B cell (primary cell): ENCODE data around the gene PDLIM7. TPM values are rescaled to one million over a fixed set of nuclear protein-coding genes. Genes with fewer than 3 reads are reported as not detected.

Source experiments
- ATAC-seq: fragments of 200-7000 bp; cut with Tn5 transposase; one replicate; pipeline ENCODE4 v1.10.0; 2021; ENCODE audit warnings: low read depth, mild to moderate bottlenecking, moderate number of reproducible peaks, moderate library complexity
- CTCF ChIA-PET: fragments of 350-600 bp; sonication (Branson Sonifier 250); formaldehyde crosslinking; loops from one replicate; lab custom pipeline; 2021; ENCODE audit warnings: antibody characterized with exemption, inconsistent platforms; lab: Charles Lee
- POLR2A ChIA-PET: fragments of 350-600 bp; sonication (Branson Sonifier 250); formaldehyde crosslinking; loops from one replicate; lab custom pipeline; 2021; ENCODE audit warnings: antibody characterized with exemption; lab: Charles Lee
- DNase-seq: peaks from one replicate; pipeline ENCODE4 v3.0.0; 2013
- H2AFZ ChIP-seq: 2 replicates; pipeline ENCODE4 v1.6.1; 2012; ENCODE audit warnings: mild to moderate bottlenecking, low read depth, low read length; ENCODE audit not compliant: insufficient read depth, poor library complexity, severe bottlenecking
- H3K27ac ChIP-seq, 2 donors: 1 replicate in 1 of 2; 2 replicates in 1 of 2; pipeline ENCODE4 v1.5.1; 2012 to 2013; ENCODE audit warnings: low read length in 2 of 2, mild to moderate bottlenecking in 2 of 2, moderate library complexity in 1 of 2
- H3K27me3 ChIP-seq, 4 experiments: fragments of 200-600 bp in 1 of 4; sonication (generic) in 1 of 4; replicated peaks in 1 of 4; 1 replicate in 2 of 4; 2 replicates in 2 of 4; pipeline versions ENCODE4 v1.6.1 to v1.7.0; 2013 to 2016; ENCODE audit warnings: low read length in 3 of 4, mild to moderate bottlenecking in 2 of 4, mixed read lengths in 1 of 4, moderate library complexity in 1 of 4; ENCODE audit not compliant: insufficient read depth in 4 of 4, control insufficient read depth in 3 of 4; ENCODE audit errors: control extremely low read depth in 1 of 4
- H3K36me3 ChIP-seq, 2 experiments: replicated peaks in 1 of 2; 1 replicate in 1 of 2; 2 replicates in 1 of 2; pipeline versions ENCODE4 v1.6.1 to v1.7.1; 2013; ENCODE audit warnings: low read length in 1 of 2; ENCODE audit not compliant: insufficient read depth in 2 of 2, control insufficient read depth in 1 of 2; ENCODE audit errors: control extremely low read depth in 1 of 2, extremely low read depth in 1 of 2
- H3K4me1 ChIP-seq, 2 donors: fragments of 200-600 bp in 1 of 2; sonication (generic) in 1 of 2; 1 replicate in 1 of 2; 2 replicates in 1 of 2; pipeline versions ENCODE4 v1.5.1 to v1.6.1; 2013 to 2017; ENCODE audit warnings: low read length in 2 of 2; ENCODE audit not compliant: control insufficient read depth in 2 of 2, insufficient read depth in 2 of 2
- H3K4me2 ChIP-seq: replicated peaks from 2 replicates; pipeline ENCODE3; 2012; ENCODE audit warnings: mild to moderate bottlenecking, low read depth, low read length; ENCODE audit not compliant: poor library complexity, severe bottlenecking
- H3K4me3 ChIP-seq, 5 experiments: fragments of 200-600 bp in 1 of 5; sonication (generic) in 1 of 5; 1 replicate in 3 of 5; 2 replicates in 2 of 5; pipeline versions ENCODE4 v1.5.1 to v1.7.0; 2011 to 2016; ENCODE audit warnings: low read length in 4 of 5, mild to moderate bottlenecking in 4 of 5, low read depth in 2 of 5, control low read depth in 1 of 5, moderate library complexity in 1 of 5; ENCODE audit not compliant: insufficient read depth in 1 of 5; ENCODE audit errors: control extremely low read depth in 1 of 5, extremely low read depth in 1 of 5
- H3K79me2 ChIP-seq: fragments of 200-600 bp; sonication (generic); one replicate; pipeline ENCODE4 v1.6.0; 2016; ENCODE audit warnings: low read length; ENCODE audit not compliant: control insufficient read depth, insufficient read depth
- H3K9ac ChIP-seq: fragments of 200-600 bp; sonication (generic); 2 replicates; pipeline ENCODE4 v1.6.1; 2017; ENCODE audit warnings: mild to moderate bottlenecking, low read length, moderate library complexity
- H3K9me3 ChIP-seq, 3 donors: one replicate each; pipeline versions ENCODE4 v1.6.1 to v1.7.1; 2013; ENCODE audit warnings: low read length in 2 of 3; ENCODE audit not compliant: control insufficient read depth in 2 of 3, insufficient read depth in 1 of 3; ENCODE audit errors: control extremely low read depth in 1 of 3
- H4K20me1 ChIP-seq: 2 replicates; pipeline ENCODE4 v1.6.0; 2012; ENCODE audit warnings: mild to moderate bottlenecking, low read length; ENCODE audit not compliant: insufficient read depth, control insufficient read depth, poor library complexity, severe bottlenecking
- H3K27ac Mint-ChIP-seq: one replicate; pipeline ENCODE4 v1.8.0; 2021; ENCODE audit warnings: mixed read lengths
- H3K27me3 Mint-ChIP-seq: one replicate; pipeline ENCODE4 v1.8.0; 2021; ENCODE audit warnings: mixed read lengths
- H3K4me1 Mint-ChIP-seq: one replicate; pipeline ENCODE4 v1.8.0; 2021; ENCODE audit warnings: mixed read lengths
- H3K4me3 Mint-ChIP-seq: one replicate; pipeline ENCODE4 v1.8.0; 2021; ENCODE audit warnings: mixed read lengths
- H3K9me3 Mint-ChIP-seq: one replicate; pipeline ENCODE4 v1.8.0; 2022; ENCODE audit warnings: mixed read lengths; ENCODE audit not compliant: insufficient read depth
- CTCF ChIP-seq: fragments of 200-600 bp; IDR thresholded peaks from one replicate; pipeline ENCODE4 v1.8.0; 2022; ENCODE audit warnings: antibody characterized with exemption, mild to moderate bottlenecking
- EZH2 ChIP-seq: IDR thresholded peaks from 2 replicates; pipeline ENCODE4 v1.6.1; 2012; ENCODE audit warnings: borderline replicate concordance, low read depth, mild to moderate bottlenecking, moderate library complexity, low read length; ENCODE audit not compliant: insufficient read depth, poor library complexity, severe bottlenecking
- WGBS: methylation state at CpG from one replicate; pipeline ENCODE4 v1.1.5; 2013; ENCODE audit warnings: missing lambda C conversion rate; ENCODE audit not compliant: insufficient coverage; 5-methylcytosine and 5-hydroxymethylcytosine counted together
- intact Hi-C: fragments of 100-400 bp; cut with micrococcal nuclease; formaldehyde crosslinking; loops from one replicate; pipeline ENCODE4 v1.10.0; 2022
- polyA plus RNA-seq: library from polyadenylated mRNA; depleted of rRNA; stranded (reverse); fragments of >200 nt; gene quantifications from 2 replicates; pipeline ENCODE4 v1.2.3, GENCODE V29; 2012
- total RNA-seq, 2 donors: library from RNA; stranded (reverse); fragments of 120-200 nt in 1 of 2; gene quantifications; 1 replicate in 1 of 2; 2 replicates in 1 of 2; pipeline versions ENCODE4 v1.2.3 to v1.2.4, GENCODE V29; 2013 to 2022

The PDLIM7 gene
- total and polyA plus RNA-seq, 2 donors (not counting 1 experiment from before 2014, with no cell fraction given): 23.9 to 25.8 TPM

- peak overlapping the region; percentile 93 for H3K4me2 ChIP-seq
Measured at GRCh38 chr5:177444106-177445051, 53.0 kb downstream of the PDLIM7 start.

More at GRCh38 chr5:177444106-177445051, 53.0 kb downstream of the PDLIM7 start:
- WGBS: 96% methylated on average over 5 of the region's 7 CpGs
- no peak overlapping the region for H3K9ac ChIP-seq
- peak overlapping the region; percentile 68 to 77 for H3K27ac ChIP-seq
- H3K79me2 ChIP-seq: no peaks in the 10 kb centered on the region
- H3K27me3 ChIP-seq: peaks cover 0 to 5% (median 0%) of the 10 kb centered on the region in 4 experiments
- H3K27me3 Mint-ChIP-seq: no peaks in the 10 kb centered on the region
- DNase-seq (peak; percentile 69), ATAC-seq (no peak)
- no peaks in the 10 kb centered on the region for H3K9me3 Mint-ChIP-seq
- TF ChIP-seq EZH2: no peak
- TF ChIP-seq CTCF: no peak
- H4K20me1 ChIP-seq: peaks cover 72% of the 10 kb centered on the region
- ChIA-PET POLR2A (interaction anchor here (2.3 to 10.8 kb wide), 3 partner anchors 13 to 41 kb away, joined by 14 to 103 read pairs (median 34); partner anchors contain the start of gene GRK6), CTCF (interaction anchor here (1.0 to 21.3 kb wide), 6 partner anchors 11 to 66 kb away, joined by 3 to 628 read pairs (median 36); partner anchors contain the start of genes F12, GRK6 and PFN3)
- peaks cover 54% of the 10 kb centered on the region for H3K4me1 Mint-ChIP-seq
- H3K4me3 Mint-ChIP-seq: peak overlapping the region; percentile 82
- H3K27ac Mint-ChIP-seq: peak overlapping the region; percentile 92
- H3K4me1 ChIP-seq: peaks cover 34 to 48% of the 10 kb centered on the region in 2 donors
- no peak overlapping the region for H3K4me3 ChIP-seq
- no peak overlapping the region for H2AFZ ChIP-seq
- H3K9me3 ChIP-seq: no peaks in the 10 kb centered on the region
- H3K36me3 ChIP-seq: peaks cover 0 to 38% of the 10 kb centered on the region in 2 experiments
- intact Hi-C loops: no loop called here
